ENCODE data around the gene ADAMTS4. TPM values are rescaled to one million over a fixed set of nuclear protein-coding genes. Genes with fewer than 3 reads are reported as not detected.

Gene ADAMTS4
- total and polyA plus RNA-seq, 2 of the 4 experiments (the other 2 are of a cell fraction): 0.39 to 0.72 TPM

DNA sequence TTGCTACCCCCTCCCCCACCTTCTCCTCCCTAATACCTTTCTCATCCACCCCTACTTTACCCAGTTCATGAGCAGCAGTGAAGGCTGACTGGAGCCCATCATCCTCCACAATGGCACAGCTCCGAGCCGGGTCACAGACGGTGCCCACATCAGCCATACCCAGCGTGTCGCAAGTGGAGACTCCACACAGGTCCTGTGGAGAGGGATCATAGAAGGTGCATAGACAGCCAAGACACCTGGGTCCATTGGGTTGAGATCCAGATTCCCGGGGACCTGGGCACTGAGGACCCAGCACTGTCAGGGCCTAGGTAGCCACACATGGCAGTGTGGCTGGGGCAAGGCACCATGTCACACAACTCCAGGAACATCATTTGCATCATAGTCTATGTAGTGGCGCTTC is 2.7 kb downstream of the ADAMTS4 start:
- no peaks in the 10 kb centered on the region for H3K36me3 ChIP-seq (ENCODE audit: control insufficient read depth, insufficient read depth, low read length)
- no peaks in the 10 kb centered on the region for H3K9me3 ChIP-seq (ENCODE audit: control insufficient read depth, insufficient read depth, low read length)
- no peak overlapping the region for H2AK5ac ChIP-seq (ENCODE audit: low read depth, low read length)
- no peaks in the 10 kb centered on the region for H4K20me1 ChIP-seq (ENCODE audit: insufficient read depth, low read length)
- no peaks in the 10 kb centered on the region; a peak in 1 of 4 replicates for H3K79me1 ChIP-seq (ENCODE audit: low read depth in 1 of 2, low read length in 2 of 2)
- WGBS, 2 experiments (ENCODE audit: extremely low coverage in 2 of 2, insufficient read length in 1 of 2): 100% methylated on average over 1 of the region's 7 CpGs; no CpG with 5 or more reads in 1 of the 2 experiments
- H4K91ac ChIP-seq (ENCODE audit: insufficient read depth, low read depth, low read length): no peak overlapping the region
- no TSS peak for BruUV-seq (replicated peaks)
- H3K14ac ChIP-seq (replicated peaks; ENCODE audit: low read depth, low read length): no peak overlapping the region
- ChIA-PET POLR2A (ENCODE audit: unreplicated experiment) (no interaction called here), CTCF (no interaction called here)
- no peak overlapping the region for H2BK120ac ChIP-seq (ENCODE audit: low read depth, low read length)
- no peak overlapping the region for H3K9ac ChIP-seq (ENCODE audit: low read depth, low read length)
- no peak overlapping the region; a peak in 1 of 4 replicates for H4K8ac ChIP-seq (ENCODE audit: low read depth in 2 of 2, low read length in 2 of 2)
- no peak overlapping the region for H3K4me2 ChIP-seq (ENCODE audit: low read depth, low read length)
- H2AK9ac ChIP-seq (replicated peaks; ENCODE audit: low read depth, low read length, poor library complexity): no peak overlapping the region
- H2BK20ac ChIP-seq (ENCODE audit: low read depth, low read length): no peak overlapping the region
- intact Hi-C loops (cut with micrococcal nuclease): no loop called here
- peaks cover 16% of the 10 kb centered on the region for H3K9me1 ChIP-seq (ENCODE audit: insufficient read depth, low read length)
- H3K4me3 ChIP-seq (ENCODE audit: insufficient read depth, low read depth, low read length): no peak overlapping the region
- H2BK5ac ChIP-seq (ENCODE audit: low read depth, low read length, poor library complexity, severe bottlenecking): no peak overlapping the region
- no peak overlapping the region for H4K5ac ChIP-seq (ENCODE audit: low read depth, low read length)
- DNase-seq: no peak
- no peak overlapping the region for H3K23ac ChIP-seq (ENCODE audit: low read depth, low read length)
- H3K4ac ChIP-seq (ENCODE audit: low read depth, low read length): no peak overlapping the region; the same call in 1 of the 2 replicates
- H3K27ac ChIP-seq (ENCODE audit: insufficient read depth, low read length): no peak overlapping the region
- H3K18ac ChIP-seq (ENCODE audit: low read depth, low read length): no peak overlapping the region
- no peak overlapping the region for H2BK15ac ChIP-seq (ENCODE audit: low read depth, low read length)
- in situ Hi-C loops (cut with MboI; ENCODE audit: low sequenced_read_pairs): no loop called here
- no peaks in the 10 kb centered on the region for H3K27me3 ChIP-seq (ENCODE audit: control insufficient read depth, insufficient read depth, low read length)
- dilution Hi-C loops (cut with HindIII; ENCODE audit: low sequenced_read_pairs, unreplicated experiment): no loop called here
- H2AFZ ChIP-seq (replicated peaks; ENCODE audit: low read length, poor library complexity): peak overlapping the region; percentile 5
- no peak for TF ChIP-seq RCOR1 (IDR thresholded peaks at IDR 0.05; ENCODE audit: insufficient replicate concordance, low read length)
- TF ChIP-seq, protein P1, sequence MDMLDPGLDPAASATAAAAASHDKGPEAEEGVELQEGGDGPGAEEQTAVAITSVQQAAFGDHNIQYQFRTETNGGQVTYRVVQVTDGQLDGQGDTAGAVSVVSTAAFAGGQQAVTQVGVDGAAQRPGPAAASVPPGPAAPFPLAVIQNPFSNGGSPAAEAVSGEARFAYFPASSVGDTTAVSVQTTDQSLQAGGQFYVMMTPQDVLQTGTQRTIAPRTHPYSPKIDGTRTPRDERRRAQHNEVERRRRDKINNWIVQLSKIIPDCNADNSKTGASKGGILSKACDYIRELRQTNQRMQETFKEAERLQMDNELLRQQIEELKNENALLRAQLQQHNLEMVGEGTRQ (IDR thresholded peaks at IDR 0.05; ENCODE audit: low read depth, low read length): no peak
- no peak for TF ChIP-seq NFE2L2 (IDR thresholded peaks at IDR 0.05; ENCODE audit: low read depth, low read length)
- TF ChIP-seq RAD21 (IDR thresholded peaks at IDR 0.05; ENCODE audit: low read length): no peak
- TF ChIP-seq FOS (IDR thresholded peaks at IDR 0.05; ENCODE audit: low read depth, low read length): no peak
- TF ChIP-seq CEBPB (IDR thresholded peaks at IDR 0.05; ENCODE audit: low read depth, low read length): no peak
- TF ChIP-seq, protein P2, sequence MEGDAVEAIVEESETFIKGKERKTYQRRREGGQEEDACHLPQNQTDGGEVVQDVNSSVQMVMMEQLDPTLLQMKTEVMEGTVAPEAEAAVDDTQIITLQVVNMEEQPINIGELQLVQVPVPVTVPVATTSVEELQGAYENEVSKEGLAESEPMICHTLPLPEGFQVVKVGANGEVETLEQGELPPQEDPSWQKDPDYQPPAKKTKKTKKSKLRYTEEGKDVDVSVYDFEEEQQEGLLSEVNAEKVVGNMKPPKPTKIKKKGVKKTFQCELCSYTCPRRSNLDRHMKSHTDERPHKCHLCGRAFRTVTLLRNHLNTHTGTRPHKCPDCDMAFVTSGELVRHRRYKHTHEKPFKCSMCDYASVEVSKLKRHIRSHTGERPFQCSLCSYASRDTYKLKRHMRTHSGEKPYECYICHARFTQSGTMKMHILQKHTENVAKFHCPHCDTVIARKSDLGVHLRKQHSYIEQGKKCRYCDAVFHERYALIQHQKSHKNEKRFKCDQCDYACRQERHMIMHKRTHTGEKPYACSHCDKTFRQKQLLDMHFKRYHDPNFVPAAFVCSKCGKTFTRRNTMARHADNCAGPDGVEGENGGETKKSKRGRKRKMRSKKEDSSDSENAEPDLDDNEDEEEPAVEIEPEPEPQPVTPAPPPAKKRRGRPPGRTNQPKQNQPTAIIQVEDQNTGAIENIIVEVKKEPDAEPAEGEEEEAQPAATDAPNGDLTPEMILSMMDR (conservative IDR thresholded peaks at IDR 0.05; ENCODE audit: low read depth, low read length): no peak
- TF ChIP-seq POLR2A (IDR thresholded peaks at IDR 0.05; ENCODE audit: low read depth, low read length): no peak
- TF ChIP-seq CHD1 (IDR thresholded peaks at IDR 0.05; ENCODE audit: low read depth, low read length): no peak
- TF ChIP-seq BHLHE40 (IDR thresholded peaks at IDR 0.05; ENCODE audit: low read depth, low read length): no peak
- no peak for ATAC-seq (ENCODE audit: low read depth)
- H3K56ac ChIP-seq (ENCODE audit: extremely low read depth, insufficient read depth, low read length): no peak overlapping the region
- peaks cover 25% of the 10 kb centered on the region for H3K4me1 ChIP-seq (ENCODE audit: control insufficient read depth, insufficient read depth, low read length)

All from IMR-90 (cell line).